22Rv1 (cell line): ENCODE data around the gene PRXL2B.

ENCODE experiments used
- CTCF ChIP-seq: fragments of 450-650 bp; IDR thresholded peaks from 2 replicates; pipeline ENCODE4 v1.5.1; 2017; ENCODE audit warnings: mild to moderate bottlenecking
- ZFX ChIP-seq: fragments of 450-650 bp; IDR thresholded peaks from 2 replicates; pipeline ENCODE4 v1.6.1; 2017; ENCODE audit warnings: antibody characterized with exemption, borderline replicate concordance

- TF ChIP-seq CTCF (no peak), ZFX (no peak)
Observed at GRCh38 chr1:2555634-2556276, 30.8 kb upstream of the PRXL2B start.
